NT2/D1 (cell line): ENCODE results near the gene SPDYE6.
"Not testable (repeated sequence)": the region's sequence is repeated elsewhere in the genome, so short reads cannot be mapped to it uniquely, and the experiment has no call there.

ENCODE experiments used
- SUZ12 ChIP-seq: IDR thresholded peaks from 2 replicates; pipeline ENCODE4 v1.6.1; 2011; ENCODE audit not compliant: insufficient read length, insufficient read depth; ENCODE audit errors: extremely low read depth
- YY1 ChIP-seq: IDR thresholded peaks from 2 replicates; pipeline ENCODE4 v1.6.1; 2011; ENCODE audit not compliant: insufficient read length, insufficient read depth

DNA sequence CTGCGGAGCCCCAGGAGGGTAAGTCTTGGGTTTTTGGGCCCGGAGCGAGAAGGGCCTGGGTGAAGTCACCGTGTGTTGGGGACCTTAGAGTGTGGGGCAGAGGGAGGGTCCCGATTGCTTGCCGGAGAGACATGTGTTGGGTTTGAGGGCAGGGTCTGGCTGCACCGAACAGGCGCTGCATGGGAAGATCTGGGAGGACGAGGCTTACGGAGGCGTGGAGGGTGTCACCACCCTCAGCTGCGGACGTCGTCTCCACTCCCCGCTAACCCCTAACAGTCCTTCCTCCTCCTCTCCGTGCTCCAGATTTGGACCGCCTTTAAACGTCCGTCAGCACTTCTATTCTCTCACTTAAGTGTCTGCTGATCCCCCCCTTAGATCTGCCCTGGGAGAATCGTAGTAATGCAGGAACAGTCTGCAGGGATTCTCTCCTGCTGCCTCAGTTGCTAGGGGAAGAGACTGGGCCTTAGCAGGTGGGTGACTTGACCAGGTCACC is 8.2 kb upstream of the SPDYE6 start:
- not testable (repeated sequence) for TF ChIP-seq YY1, SUZ12
